ENCODE results near the gene JAM2. TPM values are rescaled to one million over a fixed set of nuclear protein-coding genes. Genes with fewer than 3 reads are reported as not detected.
A peak's percentile ranks its signal among the peaks of the same experiment; 100 is the strongest.
"Not testable (repeated sequence)": the region's sequence is repeated elsewhere in the genome, so short reads cannot be mapped to it uniquely, and the experiment has no call there.

JAM2 gene
- total and polyA plus RNA-seq, 2 donors from 2014 or later = 6.0 to 12.0 TPM

DNA sequence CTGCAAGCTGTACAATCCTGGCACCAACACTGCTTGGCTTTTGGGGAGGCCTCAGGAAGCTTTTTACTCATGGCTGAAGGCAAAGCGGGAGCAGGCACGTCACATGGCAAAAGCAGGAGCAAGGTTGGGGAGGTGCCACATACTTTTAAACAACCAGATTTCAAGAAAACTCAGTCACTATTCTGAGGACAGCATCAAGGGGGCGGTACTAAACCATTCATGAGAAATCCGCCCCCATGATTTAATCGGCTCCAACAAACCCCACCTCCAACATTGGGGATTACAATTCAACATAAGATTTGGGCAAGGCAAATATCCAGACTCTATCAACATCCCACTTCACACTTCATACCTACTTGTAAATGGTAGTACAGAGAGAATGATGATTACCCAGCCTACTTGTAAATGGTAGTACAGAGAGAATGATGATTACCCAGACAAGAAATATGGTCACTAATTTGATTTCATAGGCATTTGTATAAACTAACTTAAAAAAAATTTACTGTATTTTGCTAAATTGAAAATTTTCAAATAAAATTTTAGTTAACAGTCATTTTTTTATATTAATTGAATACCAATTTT lies 70.7 kb downstream of the JAM2 start:
- no peaks in the 10 kb centered on the region for H3K4me1 ChIP-seq (ENCODE audit: control insufficient read depth in 2 of 3, insufficient read depth in 2 of 3, low read depth in 1 of 3, low read length in 3 of 3)

DNA sequence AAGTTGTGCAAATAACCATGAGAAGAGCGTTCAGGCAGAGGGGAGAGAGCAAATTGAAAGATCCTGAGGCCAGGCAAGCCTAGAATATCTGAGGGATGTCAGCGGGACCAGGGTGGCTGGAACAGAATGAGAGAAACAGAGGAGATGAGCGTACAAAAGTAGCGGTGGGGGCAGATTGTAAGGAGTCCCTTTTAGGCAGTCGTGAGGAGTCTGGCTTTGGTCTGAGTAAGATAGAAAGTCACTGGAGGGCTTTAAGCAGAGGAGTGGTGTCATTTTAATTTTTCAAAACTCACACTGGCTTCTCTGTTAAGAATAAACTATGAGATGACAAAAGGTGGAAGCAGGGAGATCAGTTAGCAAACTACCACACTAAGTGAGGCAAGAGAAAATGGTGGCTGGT lies 71.5 kb downstream of the JAM2 start:
- TF ChIP-seq, protein P1, sequence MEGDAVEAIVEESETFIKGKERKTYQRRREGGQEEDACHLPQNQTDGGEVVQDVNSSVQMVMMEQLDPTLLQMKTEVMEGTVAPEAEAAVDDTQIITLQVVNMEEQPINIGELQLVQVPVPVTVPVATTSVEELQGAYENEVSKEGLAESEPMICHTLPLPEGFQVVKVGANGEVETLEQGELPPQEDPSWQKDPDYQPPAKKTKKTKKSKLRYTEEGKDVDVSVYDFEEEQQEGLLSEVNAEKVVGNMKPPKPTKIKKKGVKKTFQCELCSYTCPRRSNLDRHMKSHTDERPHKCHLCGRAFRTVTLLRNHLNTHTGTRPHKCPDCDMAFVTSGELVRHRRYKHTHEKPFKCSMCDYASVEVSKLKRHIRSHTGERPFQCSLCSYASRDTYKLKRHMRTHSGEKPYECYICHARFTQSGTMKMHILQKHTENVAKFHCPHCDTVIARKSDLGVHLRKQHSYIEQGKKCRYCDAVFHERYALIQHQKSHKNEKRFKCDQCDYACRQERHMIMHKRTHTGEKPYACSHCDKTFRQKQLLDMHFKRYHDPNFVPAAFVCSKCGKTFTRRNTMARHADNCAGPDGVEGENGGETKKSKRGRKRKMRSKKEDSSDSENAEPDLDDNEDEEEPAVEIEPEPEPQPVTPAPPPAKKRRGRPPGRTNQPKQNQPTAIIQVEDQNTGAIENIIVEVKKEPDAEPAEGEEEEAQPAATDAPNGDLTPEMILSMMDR (IDR thresholded peaks at IDR 0.05; ENCODE audit: borderline replicate concordance, extremely low read depth, insufficient read depth) = no peak
- Histone ChIP-seq H3K4me3 (ENCODE audit: low read length in 3 of 3) (no peak overlapping the region), H3K27me3 (ENCODE audit: control insufficient read depth, insufficient read depth, low read length) (no peaks in the 10 kb centered on the region), H3K9me3 (ENCODE audit: control insufficient read depth in 2 of 3, insufficient read depth in 1 of 3, low read length in 3 of 3) (no peaks in the 10 kb centered on the region), H3K4me1 (ENCODE audit: control insufficient read depth in 2 of 3, insufficient read depth in 2 of 3, low read depth in 1 of 3, low read length in 3 of 3) (no peaks in the 10 kb centered on the region), H3K9ac (ENCODE audit: low read length in 3 of 3) (no peak overlapping the region), H3K27ac (ENCODE audit: low read depth in 2 of 2, low read length in 2 of 2) (no peak overlapping the region), H3K36me3 (ENCODE audit: control insufficient read depth in 2 of 3, insufficient read depth in 3 of 3, low read length in 3 of 3) (peaks cover 0 to 3% (median 0%) of the 10 kb centered on the region in 3 donors)
- no peak for FAIRE-seq
- no peak for DNase-seq
- intact Hi-C loops (cut with DNase I) = no loop called here

More for the DNA sequence above, 70.7 kb downstream of the JAM2 start:
- Histone ChIP-seq H3K9ac (ENCODE audit: low read length in 3 of 3) (no peak overlapping the region), H3K4me3 (ENCODE audit: low read length in 3 of 3) (no peak overlapping the region), H3K27me3 (ENCODE audit: control insufficient read depth, insufficient read depth, low read length) (no peaks in the 10 kb centered on the region), H3K36me3 (ENCODE audit: control insufficient read depth in 2 of 3, insufficient read depth in 3 of 3, low read length in 3 of 3) (no peaks in the 10 kb centered on the region), H3K9me3 (ENCODE audit: control insufficient read depth in 2 of 3, insufficient read depth in 1 of 3, low read length in 3 of 3) (no peaks in the 10 kb centered on the region), H3K27ac (ENCODE audit: low read depth in 2 of 2, low read length in 2 of 2) (no peak overlapping the region)
- intact Hi-C loops (cut with DNase I) = loop anchor here (10.0 kb wide), 1 partner anchor 95 kb away; no protein-coding TSS in a partner anchor
- no peak for FAIRE-seq
- DNase-seq = no peak
- TF ChIP-seq, protein P1 (IDR thresholded peaks at IDR 0.05; ENCODE audit: borderline replicate concordance, extremely low read depth, insufficient read depth) = no peak

DNA sequence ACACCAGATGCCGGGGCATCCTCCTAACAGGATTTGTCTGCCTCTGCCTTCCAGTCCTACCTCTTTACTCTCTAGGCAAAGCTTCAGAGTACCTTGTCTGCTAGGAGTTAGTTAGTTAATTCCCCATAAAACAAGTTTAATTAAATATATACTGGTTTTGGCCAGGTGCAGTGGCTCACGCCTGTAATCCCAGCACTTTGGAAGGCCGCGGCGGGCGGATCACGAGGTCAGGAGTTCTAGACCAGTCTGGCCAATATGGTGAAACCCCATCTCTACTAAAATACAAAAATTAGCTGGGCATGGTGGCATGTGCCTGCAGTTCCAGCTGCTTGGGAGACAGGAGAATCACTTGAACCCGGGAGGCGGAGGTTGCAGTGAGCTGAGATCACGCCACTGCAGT lies 75.0 kb downstream of the JAM2 start:
- DNase-seq; H3K4me1 ChIP-seq (ENCODE audit: control insufficient read depth in 2 of 3, insufficient read depth in 2 of 3, low read depth in 1 of 3, low read length in 3 of 3); intact Hi-C loops (cut with DNase I); H3K27ac ChIP-seq (ENCODE audit: low read depth in 2 of 2, low read length in 2 of 2); H3K9me3 ChIP-seq (ENCODE audit: control insufficient read depth in 2 of 3, insufficient read depth in 1 of 3, low read length in 3 of 3); FAIRE-seq; H3K4me3 ChIP-seq (ENCODE audit: low read length in 3 of 3); H3K27me3 ChIP-seq (ENCODE audit: control insufficient read depth, insufficient read depth, low read length); H3K36me3 ChIP-seq (ENCODE audit: control insufficient read depth in 2 of 3, insufficient read depth in 3 of 3, low read length in 3 of 3); H3K9ac ChIP-seq (ENCODE audit: low read length in 3 of 3): not testable (repeated sequence)

DNA sequence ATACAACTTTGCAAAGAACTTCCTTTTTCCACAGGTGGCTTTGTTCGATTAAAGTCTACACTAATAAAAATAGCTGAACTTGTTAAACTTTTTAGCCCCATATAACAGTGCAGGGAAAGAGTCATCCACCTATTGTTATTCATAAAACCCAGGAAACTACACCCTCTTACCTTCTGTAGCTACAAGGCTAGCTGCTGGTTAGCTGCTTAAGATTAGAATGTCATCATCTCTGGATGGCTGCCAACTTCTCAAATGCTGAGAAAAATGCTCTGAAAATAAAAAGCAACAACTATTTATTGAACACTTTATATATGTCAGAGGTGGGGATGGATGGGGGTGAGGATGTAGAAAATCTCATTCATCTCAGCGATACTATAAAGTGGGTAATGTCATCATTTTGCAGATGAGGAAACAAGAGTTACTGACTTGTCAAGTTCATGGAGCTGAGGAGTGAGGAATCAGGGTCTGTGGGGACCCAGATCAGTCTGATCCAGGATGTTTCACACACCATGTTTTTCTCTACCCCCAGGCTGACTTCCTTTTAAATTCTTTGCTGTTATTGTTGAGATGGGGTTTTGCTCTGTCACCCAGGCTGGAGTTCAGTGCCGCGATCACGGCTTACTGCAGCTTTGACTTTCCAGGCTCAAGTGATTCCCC lies 78.6 kb downstream of the JAM2 start:
- Histone ChIP-seq H3K4me1 (ENCODE audit: control insufficient read depth in 2 of 3, insufficient read depth in 2 of 3, low read depth in 1 of 3, low read length in 3 of 3) (no peaks in the 10 kb centered on the region), H3K9me3 (ENCODE audit: control insufficient read depth in 2 of 3, insufficient read depth in 1 of 3, low read length in 3 of 3) (no peaks in the 10 kb centered on the region), H3K9ac (ENCODE audit: low read length in 3 of 3) (no peak overlapping the region), H3K36me3 (ENCODE audit: control insufficient read depth in 2 of 3, insufficient read depth in 3 of 3, low read length in 3 of 3) (peaks cover 2 to 11% (median 5%) of the 10 kb centered on the region in 3 donors), H3K4me3 (ENCODE audit: low read length in 3 of 3) (no peak overlapping the region), H3K27ac (ENCODE audit: low read depth in 2 of 2, low read length in 2 of 2) (no peak overlapping the region), H3K27me3 (ENCODE audit: control insufficient read depth, insufficient read depth, low read length) (no peaks in the 10 kb centered on the region)
- TF ChIP-seq, protein P1 (IDR thresholded peaks at IDR 0.05; ENCODE audit: borderline replicate concordance, extremely low read depth, insufficient read depth) = no peak
- DNase-seq (peak in 1 of 5 donors; percentile 14), FAIRE-seq (no peak)
- intact Hi-C loops (cut with DNase I) = no loop called here
